ENCODE results near the gene CARD11. TPM values are rescaled to one million over a fixed set of nuclear protein-coding genes. Genes with fewer than 3 reads are reported as not detected.

The CARD11 gene
- total and polyA plus RNA-seq, 2 of the 13 experiments (the other 11 are each of a cell fraction or from before 2014, with no cell fraction given): 0.04 TPM; not detected in 1

DNA sequence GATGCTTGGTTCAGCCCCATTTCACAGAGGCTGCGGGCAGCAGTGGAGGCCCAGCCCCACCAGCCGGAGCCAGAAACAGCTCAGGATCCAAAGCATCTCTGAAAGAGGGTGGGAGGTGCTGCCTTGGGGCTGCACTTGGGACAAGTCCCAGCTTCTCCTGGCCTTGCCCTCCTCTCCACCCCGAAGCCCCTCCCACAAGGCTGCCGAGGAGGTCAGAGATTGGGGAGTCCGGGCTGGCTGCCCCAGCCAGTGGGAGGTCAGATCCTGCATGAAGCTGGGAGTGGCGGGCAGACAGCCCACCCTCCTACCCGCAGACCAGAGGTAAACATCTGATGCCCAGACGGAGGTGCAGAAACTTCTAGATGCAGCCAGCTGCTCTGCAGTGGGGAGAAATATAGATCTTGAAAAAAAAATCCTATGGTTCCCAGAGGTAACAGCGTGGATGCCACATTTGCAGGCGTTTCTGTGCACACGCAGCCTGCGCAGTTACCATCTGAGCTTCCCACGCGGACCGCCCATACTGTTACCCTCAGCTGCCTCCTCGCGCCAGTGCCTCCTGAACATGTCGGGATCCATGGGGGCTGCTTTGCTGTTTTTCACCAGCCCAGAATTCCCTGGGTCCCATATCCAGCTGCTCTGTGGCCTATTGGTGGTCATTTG, 162.7 kb downstream of the CARD11 start:
- Histone ChIP-seq H3K36me3 (replicated peaks in 1 of 2; ENCODE audit: control insufficient read depth in 1 of 2, insufficient read depth in 2 of 2, low read length in 2 of 2) (no peaks in the 10 kb centered on the region), H4K20me1 (ENCODE audit: insufficient read depth, low read length) (no peaks in the 10 kb centered on the region), H2AFZ (ENCODE audit: low read length) (no peak overlapping the region), H3K9ac (ENCODE audit: insufficient read depth, low read depth, low read length) (no peak overlapping the region), H3K4me2 (ENCODE audit: low read depth, low read length) (no peak overlapping the region), H3K79me2 (ENCODE audit: insufficient read depth, low read length) (no peaks in the 10 kb centered on the region), H3K27ac (ENCODE audit: extremely low read length, insufficient read depth, low read length) (no peak overlapping the region), H3K27me3 (ENCODE audit: control insufficient read depth in 1 of 2, insufficient read depth in 2 of 2, low read length in 2 of 2) (peaks cover 2 to 22% of the 10 kb centered on the region in 2 experiments; a peak in 3 of 5 replicates), H3K4me1 (ENCODE audit: insufficient read depth, low read length) (peaks cover 5% of the 10 kb centered on the region; the same call in 1 of the 2 replicates), H3K4me3 (replicated peaks in 1 of 3; ENCODE audit: insufficient read depth in 1 of 3, low read depth in 2 of 3, low read length in 3 of 3) (no peak overlapping the region), H3K9me3 (ENCODE audit: low read length) (no peaks in the 10 kb centered on the region)
- BruUV-seq (replicated peaks): no TSS peak
- intact Hi-C loops (cut with micrococcal nuclease; ENCODE audit: unreplicated experiment) (no loop called here), in situ Hi-C loops (cut with HindIII; ENCODE audit: extremely low pct_ligation_motif_present, low pct_unique_long_range_greater_than_20kb) (loop anchor here (25.0 kb wide), 2 partner anchors 506 to 781 kb away; no protein-coding TSS in a partner anchor)
- FAIRE-seq (no peak), ATAC-seq (no peak), DNase-seq (ENCODE audit: low spot score) (no peak)
- CTCF ChIA-PET (ENCODE audit: low intra/inter-chr PET ratio, low total read pairs): no interaction called here
- POLR2A ChIA-PET: no interaction called here
- 74% methylated on average over 13 of the region's 18 CpGs for WGBS (ENCODE audit: low lambda C conversion rate)
- TF ChIP-seq FOXO1 (CRISPR knock-in tag; IDR thresholded peaks at IDR 0.05) (no peak), ZC3H4 (CRISPR knock-in tag; IDR thresholded peaks at IDR 0.05; ENCODE audit: borderline replicate concordance) (no peak), HNRNPK (IDR thresholded peaks at IDR 0.05; ENCODE audit: low read depth, low read length, poor library complexity, severe bottlenecking) (no peak), STAG1 (CRISPR knock-in tag; IDR thresholded peaks at IDR 0.05) (no peak), ZNF329 (CRISPR knock-in tag; IDR thresholded peaks at IDR 0.05; ENCODE audit: low read depth) (no peak), TCF7 (IDR thresholded peaks at IDR 0.05; ENCODE audit: low read depth) (no peak), ZEB1 (IDR thresholded peaks at IDR 0.05; ENCODE audit: insufficient replicate concordance, low read depth) (no peak)
- TF ChIP-seq, protein P1, sequence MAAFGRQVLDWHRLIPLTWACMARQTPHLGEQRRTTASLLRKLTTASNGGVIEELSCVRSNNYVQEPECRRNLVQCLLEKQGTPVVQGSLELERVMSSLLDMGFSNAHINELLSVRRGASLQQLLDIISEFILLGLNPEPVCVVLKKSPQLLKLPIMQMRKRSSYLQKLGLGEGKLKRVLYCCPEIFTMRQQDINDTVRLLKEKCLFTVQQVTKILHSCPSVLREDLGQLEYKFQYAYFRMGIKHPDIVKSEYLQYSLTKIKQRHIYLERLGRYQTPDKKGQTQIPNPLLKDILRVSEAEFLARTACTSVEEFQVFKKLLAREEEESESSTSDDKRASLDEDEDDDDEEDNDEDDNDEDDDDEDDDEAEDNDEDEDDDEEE (CRISPR knock-in tag; IDR thresholded peaks at IDR 0.05): no peak
- TF ChIP-seq, protein P2, sequence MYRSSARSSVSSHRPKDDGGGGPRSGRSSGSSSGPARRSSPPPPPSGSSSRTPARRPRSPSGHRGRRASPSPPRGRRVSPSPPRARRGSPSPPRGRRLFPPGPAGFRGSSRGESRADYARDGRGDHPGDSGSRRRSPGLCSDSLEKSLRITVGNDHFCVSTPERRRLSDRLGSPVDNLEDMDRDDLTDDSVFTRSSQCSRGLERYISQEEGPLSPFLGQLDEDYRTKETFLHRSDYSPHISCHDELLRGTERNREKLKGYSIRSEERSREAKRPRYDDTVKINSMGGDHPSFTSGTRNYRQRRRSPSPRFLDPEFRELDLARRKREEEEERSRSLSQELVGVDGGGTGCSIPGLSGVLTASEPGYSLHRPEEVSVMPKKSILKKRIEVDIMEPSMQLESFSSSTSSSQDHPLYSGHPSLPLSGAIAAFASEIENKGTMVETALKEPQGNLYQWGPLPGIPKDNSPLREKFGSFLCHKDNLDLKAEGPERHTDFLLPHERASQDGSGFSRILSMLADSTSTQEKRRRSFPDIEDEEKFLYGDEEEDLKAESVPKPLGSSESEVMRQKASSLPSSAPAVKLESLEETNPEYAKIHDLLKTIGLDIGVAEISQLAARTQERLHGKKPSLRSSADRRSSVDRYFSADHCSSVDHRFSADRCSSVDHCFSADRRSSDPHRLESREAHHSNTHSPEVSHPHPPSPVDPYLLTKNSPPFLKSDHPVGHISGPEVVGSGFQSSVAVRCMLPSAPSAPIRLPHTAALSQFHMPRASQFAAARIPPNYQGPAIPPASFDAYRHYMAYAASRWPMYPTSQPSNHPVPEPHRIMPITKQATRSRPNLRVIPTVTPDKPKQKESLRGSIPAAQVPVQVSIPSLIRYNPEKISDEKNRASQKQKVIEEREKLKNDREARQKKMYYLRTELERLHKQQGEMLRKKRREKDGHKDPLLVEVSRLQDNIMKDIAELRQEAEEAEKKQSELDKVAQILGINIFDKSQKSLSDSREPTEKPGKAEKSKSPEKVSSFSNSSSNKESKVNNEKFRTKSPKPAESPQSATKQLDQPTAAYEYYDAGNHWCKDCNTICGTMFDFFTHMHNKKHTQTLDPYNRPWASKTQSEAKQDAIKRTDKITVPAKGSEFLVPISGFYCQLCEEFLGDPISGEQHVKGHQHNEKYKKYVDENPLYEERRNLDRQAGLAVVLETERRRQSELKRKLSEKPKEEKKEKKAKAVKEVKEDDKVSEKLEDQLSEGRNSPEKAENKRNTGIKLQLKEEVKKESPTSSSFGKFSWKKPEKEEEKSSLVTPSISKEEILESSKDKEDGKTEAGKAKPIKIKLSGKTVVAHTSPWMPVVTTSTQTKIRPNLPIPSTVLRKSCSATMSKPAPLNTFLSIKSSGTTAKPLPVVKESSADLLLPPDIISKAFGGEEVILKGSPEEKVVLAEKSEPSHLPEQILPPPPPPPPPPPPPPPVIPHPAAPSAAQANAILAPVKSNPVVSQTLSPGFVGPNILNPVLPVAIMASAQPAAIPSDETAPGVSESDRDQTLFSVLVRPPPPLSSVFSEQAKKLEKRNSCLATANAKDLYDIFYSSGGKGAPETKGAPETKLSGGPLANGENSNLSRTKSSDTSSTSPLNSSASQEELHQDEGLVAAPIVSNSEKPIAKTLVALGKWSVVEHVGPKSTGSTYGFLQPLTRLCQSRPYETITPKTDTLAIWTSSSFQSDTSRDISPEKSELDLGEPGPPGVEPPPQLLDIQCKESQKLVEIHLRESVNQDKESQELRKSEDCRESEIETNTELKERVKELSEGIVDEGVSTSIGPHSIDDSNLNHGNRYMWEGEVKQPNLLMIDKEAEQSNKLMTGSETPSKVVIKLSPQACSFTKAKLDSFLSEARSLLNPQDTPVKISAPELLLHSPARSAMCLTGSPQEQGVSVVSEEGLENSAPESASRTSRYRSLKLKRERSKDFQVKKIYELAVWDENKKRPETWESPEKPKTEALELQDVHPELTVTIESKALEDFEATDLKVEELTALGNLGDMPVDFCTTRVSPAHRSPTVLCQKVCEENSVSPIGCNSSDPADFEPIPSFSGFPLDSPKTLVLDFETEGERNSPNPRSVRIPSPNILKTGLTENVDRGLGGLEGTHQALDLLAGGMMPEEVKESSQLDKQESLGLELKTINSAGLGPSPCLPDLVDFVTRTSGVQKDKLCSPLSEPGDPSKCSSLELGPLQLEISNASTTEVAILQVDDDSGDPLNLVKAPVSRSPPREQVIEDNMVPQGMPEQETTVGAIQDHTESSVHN (CRISPR knock-in tag; IDR thresholded peaks at IDR 0.05): no peak
- TF ChIP-seq, protein P3, sequence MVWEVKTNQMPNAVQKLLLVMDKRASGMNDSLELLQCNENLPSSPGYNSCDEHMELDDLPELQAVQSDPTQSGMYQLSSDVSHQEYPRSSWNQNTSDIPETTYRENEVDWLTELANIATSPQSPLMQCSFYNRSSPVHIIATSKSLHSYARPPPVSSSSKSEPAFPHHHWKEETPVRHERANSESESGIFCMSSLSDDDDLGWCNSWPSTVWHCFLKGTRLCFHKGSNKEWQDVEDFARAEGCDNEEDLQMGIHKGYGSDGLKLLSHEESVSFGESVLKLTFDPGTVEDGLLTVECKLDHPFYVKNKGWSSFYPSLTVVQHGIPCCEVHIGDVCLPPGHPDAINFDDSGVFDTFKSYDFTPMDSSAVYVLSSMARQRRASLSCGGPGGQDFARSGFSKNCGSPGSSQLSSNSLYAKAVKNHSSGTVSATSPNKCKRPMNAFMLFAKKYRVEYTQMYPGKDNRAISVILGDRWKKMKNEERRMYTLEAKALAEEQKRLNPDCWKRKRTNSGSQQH (CRISPR knock-in tag; IDR thresholded peaks at IDR 0.05; ENCODE audit: low read depth): no peak
- TF ChIP-seq, protein P4, sequence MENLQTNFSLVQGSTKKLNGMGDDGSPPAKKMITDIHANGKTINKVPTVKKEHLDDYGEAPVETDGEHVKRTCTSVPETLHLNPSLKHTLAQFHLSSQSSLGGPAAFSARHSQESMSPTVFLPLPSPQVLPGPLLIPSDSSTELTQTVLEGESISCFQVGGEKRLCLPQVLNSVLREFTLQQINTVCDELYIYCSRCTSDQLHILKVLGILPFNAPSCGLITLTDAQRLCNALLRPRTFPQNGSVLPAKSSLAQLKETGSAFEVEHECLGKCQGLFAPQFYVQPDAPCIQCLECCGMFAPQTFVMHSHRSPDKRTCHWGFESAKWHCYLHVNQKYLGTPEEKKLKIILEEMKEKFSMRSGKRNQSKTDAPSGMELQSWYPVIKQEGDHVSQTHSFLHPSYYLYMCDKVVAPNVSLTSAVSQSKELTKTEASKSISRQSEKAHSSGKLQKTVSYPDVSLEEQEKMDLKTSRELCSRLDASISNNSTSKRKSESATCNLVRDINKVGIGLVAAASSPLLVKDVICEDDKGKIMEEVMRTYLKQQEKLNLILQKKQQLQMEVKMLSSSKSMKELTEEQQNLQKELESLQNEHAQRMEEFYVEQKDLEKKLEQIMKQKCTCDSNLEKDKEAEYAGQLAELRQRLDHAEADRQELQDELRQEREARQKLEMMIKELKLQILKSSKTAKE (CRISPR knock-in tag; IDR thresholded peaks at IDR 0.05; ENCODE audit: borderline replicate concordance): no peak
